ENCODE data around the gene ALOX15.
"Not testable (repeated sequence)": the region's sequence is repeated elsewhere in the genome, so short reads cannot be mapped to it uniquely, and the experiment has no call there.

The ALOX15 gene

GRCh38 chr17:4652997-4653396, 11.5 kb upstream of the ALOX15 start:
- no peak for DNase-seq (ENCODE audit: low read depth in 3 of 3, low spot score in 1 of 3)

DNA sequence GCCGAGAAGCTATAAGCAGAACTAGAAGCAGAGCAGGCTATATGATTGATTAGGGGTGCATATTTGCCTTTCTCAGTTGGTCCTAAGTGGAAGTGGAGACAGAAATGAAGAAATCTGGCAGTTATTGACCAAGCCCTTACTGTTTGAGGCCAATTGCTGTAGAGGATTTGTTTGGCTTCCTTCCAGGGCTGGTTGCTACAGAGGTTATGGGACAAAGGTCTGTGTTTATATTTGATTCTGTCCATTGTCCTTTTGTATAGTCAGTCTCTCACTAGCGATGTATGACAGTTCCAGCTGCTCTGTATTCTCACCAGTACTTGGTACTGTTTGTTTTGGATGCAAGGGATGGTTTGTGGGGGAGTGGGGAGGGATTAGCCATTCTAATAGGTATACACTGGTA, 7.3 kb upstream of the ALOX15 start:
- DNase-seq (ENCODE audit: low read depth in 3 of 3, low spot score in 1 of 3) = no peak

DNA sequence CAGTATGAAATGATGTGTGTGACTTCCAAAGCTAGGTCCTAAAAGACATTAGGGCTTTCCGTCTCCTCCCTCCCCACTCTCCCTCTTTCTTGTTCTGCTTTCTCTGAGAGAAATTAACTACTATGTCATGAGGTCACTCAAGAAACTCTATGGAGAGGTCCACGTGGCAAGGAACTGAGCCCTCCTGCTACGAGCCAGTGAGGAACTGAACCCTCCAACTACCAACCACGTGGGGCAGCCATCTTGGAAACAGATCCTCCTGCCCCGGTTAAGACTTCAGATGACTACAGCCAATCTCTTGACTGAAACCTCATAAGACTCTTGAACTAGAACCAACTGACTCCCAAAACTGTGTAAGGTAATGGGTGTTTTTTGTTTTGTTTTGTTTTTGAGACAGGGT, 4.2 kb upstream of the ALOX15 start:
- no peak for DNase-seq (ENCODE audit: low read depth in 3 of 3, low spot score in 1 of 3)

- DNase-seq (ENCODE audit: low read depth in 3 of 3, low spot score in 1 of 3) = no peak
These were observed 2.2 kb upstream of the ALOX15 start for GRCh38 chr17:4643676-4644075.

GRCh38 chr17:4642286-4642685, 808 bp upstream of the ALOX15 start:
- no peak for DNase-seq (ENCODE audit: low read depth in 3 of 3, low spot score in 1 of 3)

DNA sequence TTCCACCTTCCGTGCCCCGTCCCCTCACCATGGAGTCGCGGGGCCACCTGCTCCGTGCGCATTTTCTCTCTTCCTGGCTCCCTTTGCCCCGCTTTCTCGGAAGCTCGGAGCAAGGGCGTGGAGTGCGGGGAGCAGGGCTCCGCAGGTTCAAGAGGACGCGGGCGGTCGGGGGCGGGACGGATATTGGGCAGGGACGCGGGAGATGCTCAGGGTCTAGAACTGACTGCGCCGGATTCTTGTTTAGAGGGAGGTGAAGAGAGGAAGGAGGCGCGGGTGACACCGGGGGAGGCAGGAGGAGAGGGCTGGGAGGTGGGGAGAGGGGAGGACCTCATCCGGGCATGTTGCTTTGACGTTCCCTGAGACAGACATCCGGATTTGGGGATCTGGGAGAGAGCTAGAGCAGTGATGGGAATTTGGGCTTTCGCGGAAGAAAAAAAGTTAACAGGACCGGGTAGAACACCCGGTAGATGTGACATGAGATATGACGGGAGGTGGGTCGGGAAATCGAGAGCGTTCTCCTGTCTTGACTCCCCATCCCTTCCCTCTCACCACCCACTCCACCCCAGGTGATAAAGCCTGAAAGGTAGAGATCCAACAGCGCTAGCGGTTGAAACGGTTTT, 799 bp downstream of the ALOX15 start:
- DNase-seq (ENCODE audit: low read depth in 3 of 3, low spot score in 1 of 3) = not testable (repeated sequence)

DNA sequence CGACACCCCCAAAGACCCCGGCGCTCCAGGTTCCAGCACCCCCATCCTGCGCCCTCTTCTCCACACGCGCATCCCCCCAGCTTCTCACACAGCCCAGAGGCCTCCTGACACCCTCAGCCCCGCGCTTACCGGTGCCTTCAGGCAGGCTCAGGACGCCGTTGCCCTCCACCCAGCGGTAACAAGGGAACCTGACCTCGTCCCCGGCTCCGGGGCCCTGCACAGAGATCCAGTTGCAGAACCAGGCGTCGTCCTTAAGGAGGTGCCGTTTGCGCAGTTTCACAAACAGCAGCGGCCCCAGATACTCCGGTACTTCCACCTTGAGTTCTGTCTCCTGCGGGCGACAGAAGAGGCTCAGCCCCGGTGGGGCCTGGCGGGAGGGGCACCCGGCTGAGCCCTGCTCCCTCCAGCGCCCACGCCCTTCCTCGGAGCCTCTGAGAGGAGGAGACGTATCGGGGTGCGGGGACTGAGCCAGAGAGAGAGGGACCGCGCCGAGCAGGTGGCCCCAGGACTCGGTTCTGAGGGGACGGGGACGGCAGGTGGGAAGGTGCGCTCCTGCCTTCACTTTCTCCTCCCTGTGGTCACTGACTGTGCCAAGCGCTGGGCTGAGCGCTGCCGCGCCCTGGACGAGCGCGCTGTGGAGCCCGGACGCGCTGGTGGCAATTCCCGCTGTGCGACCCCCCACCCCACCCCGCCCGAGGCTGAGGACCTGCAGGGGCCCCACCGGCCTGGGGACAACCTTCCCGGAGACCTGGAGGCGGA, 2.0 kb downstream of the ALOX15 start:
- peak in 1 of 3 donors; percentile 16 for DNase-seq (ENCODE audit: low read depth in 3 of 3, low spot score in 1 of 3)

- not testable (repeated sequence) for DNase-seq (ENCODE audit: low read depth in 3 of 3, low spot score in 1 of 3)
These were observed 2.7 kb downstream of the ALOX15 start for GRCh38 chr17:4638766-4639165.

DNA sequence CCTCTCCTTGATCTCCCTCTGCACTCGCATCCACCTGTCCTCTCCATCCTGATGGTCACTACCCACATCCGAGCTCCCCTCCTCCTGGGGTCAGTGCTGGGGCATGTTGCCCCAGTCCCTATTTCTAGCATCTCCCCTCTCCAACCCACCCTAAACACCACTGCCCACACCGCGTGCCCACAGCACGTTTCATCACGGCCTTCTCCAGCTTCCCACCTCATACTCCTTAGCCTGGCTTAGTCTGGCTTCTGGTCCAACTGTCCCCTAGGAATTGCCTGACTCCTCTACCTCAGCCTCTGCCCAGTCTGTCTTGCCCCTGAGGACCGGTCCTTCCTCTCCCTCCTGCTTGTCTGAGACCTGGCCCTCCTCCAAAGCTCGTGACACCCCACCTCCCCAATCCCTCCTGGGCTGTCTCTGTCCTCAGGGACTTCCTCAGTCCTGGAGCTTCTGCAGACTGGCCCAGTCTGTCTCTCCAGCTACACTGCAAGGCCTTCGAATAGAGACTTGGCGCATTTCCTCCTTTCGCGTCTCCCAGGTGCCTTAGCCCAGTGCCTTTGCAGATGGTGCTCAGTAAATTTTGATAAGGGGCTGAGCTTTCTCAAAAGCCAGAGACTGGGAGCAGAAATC, 4.9 kb downstream of the ALOX15 start:
- DNase-seq (ENCODE audit: low read depth in 3 of 3, low spot score in 1 of 3) = no peak

DNA sequence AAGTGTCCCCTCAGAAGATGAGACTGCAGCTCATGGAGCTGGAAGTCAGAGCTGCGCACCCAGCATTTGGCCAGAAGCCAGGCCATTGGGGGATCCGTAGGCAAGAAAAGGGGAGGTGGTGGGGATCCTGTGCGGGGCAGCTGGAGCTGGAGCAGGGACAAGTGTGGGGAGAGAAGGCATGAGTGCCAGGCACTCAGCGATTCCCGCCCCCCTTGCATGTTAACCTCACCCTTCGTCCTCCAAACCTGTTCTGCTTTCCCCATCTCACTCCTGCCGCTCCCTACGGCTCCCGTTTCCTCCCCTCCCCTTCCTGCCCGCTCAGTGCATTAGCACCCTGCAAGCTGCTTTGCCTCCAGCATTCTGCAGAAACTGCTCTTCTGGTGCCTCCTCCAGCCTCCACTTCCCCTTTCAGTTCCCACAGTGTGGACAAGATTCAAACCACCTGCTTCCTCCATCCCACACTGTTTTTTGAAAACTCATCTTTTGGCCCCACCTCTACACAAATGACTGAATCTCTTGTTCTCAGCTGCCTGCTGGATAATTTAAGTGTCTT, 5.6 kb downstream of the ALOX15 start:
- no peak for DNase-seq (ENCODE audit: low read depth in 3 of 3, low spot score in 1 of 3)

DNA sequence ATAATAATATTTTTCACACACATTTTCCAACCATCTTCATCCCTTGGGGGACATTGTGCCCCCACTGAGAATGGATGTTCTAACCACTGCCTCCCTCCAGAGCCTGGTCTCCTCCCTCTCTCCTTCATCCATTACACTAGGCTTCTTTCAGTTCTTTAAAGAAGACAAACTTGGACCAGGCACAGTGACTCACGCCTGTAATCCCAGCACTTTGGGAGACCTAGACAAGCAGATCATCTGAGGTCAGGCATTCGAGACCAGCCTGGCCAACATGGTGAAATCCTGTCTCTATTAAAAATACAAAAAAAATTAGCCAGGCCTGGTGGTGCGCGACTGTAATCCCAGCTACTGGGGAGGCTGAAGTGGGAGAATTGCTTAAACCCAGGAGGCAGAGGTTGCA, 6.5 kb downstream of the ALOX15 start:
- DNase-seq (ENCODE audit: low read depth in 3 of 3, low spot score in 1 of 3) = no peak

- DNase-seq (ENCODE audit: low read depth in 3 of 3, low spot score in 1 of 3) = no peak
These were observed 7.8 kb downstream of the ALOX15 start for GRCh38 chr17:4633643-4634042.

DNA sequence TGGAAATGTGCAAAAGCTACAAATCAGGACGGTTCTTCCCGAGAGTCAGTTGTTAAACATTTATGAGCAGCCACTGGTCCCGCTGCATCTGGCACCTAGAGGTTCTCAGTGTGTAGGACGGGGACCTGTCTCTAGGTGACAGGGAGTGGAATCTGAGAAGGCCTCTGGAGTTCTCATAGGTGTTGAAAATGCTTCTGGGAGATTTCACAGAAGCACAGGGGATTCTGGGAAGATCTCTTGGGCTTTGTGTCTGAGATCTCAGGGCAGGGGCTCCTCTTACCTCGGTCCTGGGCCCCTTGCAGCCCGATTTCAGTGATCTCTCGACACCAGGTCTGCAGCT, 8.9 kb downstream of the ALOX15 start:
- no peak for DNase-seq (ENCODE audit: low read depth in 3 of 3, low spot score in 1 of 3)

DNA sequence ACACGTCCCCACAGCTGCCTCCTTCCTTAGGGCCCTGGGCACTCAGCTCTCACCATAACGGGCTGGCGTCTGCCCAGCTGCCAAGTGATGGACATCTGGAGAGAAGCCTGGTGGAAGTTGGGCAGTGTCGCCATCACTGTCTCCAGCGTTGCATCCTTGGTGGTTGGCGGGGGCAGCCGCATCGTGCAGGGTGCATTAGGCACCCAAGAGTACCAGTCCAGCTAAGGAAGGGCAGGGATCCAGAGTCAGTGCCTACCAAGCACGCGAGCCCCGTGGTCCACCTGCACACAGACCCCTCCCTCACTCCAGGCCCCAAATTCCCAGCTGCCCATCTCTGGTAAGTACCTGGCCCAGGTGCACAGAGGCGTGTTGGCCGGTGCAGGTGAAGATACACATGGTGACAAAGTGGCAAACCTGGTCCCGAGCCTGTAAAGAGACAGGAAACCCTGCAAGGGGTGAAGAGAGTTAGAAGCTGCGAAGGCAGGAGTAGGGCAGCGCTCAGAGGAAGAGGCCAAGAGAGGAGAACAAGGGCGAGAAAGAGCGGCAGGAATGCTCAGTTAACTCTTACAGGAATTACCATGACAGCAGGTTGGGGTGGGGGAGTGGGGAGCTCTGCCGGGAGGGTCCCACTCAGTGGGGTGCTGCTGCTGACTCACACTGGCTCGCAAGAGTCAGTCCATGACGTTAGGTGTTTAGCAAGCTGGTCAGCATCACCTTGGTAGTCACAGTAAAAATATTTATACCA, 9.5 kb downstream of the ALOX15 start:
- no peak for DNase-seq (ENCODE audit: low read depth in 3 of 3, low spot score in 1 of 3)

DNA sequence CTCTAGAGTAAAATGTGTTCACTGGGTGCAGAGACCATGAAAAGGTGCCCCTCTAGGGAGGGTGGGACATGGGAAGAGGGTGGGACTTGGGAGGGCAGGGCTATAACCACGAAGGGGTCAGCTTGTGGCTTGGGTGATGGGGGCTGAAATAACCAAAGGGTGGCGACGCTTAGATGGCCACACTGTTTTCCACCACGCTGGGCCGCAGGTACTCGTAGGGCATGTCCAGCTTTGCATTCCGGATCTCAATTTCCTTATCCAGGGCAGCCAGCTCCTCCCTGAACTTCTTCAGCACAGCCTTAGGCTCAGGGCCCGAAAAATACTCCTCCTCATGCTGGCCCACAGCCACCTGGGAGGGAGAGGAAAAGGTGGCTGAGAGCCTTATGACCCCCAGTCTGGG, 10.0 kb downstream of the ALOX15 start:
- no peak for DNase-seq (ENCODE audit: low read depth in 3 of 3, low spot score in 1 of 3)

GRCh38 chr17:4626734-4627256, 14.7 kb downstream of the ALOX15 start:
- DNase-seq (ENCODE audit: low read depth in 3 of 3, low spot score in 1 of 3) = no peak

DNA sequence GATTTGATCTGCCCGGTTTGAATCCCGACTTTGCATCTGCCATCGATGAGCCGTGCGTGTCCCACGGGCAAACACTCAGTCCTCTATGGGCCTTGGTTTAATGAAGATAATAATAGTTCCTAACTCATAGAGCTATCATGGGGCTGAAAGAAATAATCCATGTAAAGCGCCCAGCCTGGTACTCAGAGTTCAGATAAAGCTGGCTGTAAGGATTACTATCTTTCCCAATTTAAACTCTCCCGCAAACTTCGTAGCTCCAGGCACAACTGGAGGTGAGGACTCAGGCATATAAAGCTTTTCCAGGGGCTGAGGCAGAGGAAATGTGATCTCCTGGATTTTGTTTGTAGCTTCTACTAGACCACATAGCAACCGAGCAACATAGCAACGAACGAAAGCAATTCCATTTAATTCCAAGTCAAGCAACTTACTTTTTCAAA, 16.3 kb downstream of the ALOX15 start:
- DNase-seq (ENCODE audit: low read depth in 3 of 3, low spot score in 1 of 3) = no peak

DNA sequence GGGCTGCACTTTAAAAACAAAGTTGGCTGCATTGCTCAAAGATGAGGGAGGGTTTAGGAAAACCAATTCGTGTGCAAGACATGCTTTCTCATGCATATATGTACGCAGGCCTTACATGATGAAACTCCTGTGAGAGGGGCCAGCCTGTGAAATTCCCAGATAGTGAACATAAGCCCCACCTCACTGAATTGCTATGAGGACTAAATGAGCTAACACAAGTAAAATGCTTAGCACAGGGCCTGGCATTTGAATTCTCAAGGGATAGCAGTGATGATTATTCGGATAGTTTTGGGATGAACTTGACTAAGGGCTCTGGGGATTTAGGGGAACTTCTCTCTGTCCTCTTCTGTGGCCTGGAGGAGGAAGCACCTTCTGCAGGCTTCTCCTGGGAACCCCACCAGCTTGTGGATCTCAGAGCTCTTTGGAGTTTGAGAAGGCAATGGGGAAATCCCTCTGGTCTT, 17.0 kb downstream of the ALOX15 start:
- not testable (repeated sequence) for DNase-seq (ENCODE audit: low read depth in 3 of 3, low spot score in 1 of 3)

DNA sequence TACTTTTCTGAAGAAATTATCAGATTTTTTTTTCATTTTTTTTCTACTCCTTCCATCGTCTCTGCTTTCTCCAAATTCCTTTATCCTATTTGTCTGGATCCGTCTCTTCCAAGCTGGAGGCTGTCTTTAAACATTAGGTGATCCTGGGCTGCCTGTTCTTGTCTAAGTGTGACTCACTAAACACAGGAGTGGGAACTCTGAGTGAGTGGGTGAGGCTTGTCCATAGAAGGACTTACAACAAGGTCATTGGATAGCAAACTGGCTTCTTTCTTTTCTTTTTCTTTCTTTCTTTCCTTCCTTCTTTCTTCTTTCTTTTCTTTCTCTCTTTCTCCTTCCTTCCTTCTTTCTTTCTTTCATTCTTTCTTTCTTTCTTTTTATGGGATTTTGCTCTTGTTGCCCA, 18.2 kb downstream of the ALOX15 start:
- DNase-seq (ENCODE audit: low read depth in 3 of 3, low spot score in 1 of 3) = no peak

DNA sequence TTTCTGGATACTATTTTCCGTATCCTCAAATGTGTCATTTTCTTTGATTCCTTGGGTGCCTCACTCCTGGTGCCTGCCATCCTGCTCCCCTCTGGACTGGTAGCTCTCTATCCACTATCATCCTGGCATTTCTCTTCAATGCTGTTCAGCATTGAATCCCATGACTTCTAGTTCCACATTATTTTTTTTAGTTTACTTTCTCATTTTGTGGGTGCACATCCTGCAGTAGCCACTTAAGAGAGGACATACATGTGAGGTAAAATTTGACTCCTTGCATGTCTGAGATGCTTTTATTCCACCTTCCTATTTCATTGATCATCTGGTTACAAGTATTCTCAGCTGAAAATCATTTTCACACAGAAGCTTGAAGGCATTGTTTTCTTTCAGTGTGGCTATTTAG, 19.1 kb downstream of the ALOX15 start:
- DNase-seq (ENCODE audit: low read depth in 3 of 3, low spot score in 1 of 3) = no peak

DNA sequence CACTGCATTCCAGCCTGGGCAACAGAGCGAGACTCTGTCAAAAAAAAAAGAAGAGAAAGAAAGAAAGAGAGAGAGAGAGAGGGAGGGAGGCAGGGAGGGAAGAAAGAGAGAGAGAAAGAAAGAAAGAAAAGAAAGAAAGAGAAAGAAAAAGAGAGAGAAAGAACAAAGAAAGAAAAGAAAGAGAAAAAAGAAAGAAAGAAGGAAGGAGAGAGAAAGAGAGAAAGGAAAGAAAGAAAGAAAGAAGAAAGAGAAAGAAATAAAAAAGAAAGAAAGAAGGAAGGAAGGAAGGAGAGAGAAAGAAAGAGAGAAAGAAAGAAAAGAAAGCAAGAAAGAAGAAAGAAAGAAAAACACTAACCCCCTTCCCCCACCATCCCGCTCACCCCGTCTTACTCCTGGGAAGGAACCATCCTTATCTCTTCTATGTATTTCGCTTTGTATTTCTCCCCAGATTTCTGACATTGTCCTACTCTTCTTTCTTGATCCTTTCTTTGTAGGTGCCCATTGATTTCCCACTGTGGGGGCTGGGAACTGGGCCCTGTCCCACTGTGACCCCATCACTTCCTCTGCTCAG, 20.9 kb downstream of the ALOX15 start:
- no peak for DNase-seq (ENCODE audit: low read depth in 3 of 3, low spot score in 1 of 3)
